ENCODE measurements around the gene GABPB1.

GABPB1 gene

GRCh38 chr15:50345298-50345697, 9.7 kb downstream of the GABPB1 start:
- no peak for DNase-seq (ENCODE audit: extremely low read depth in 1 of 2, low read depth in 1 of 2)

GRCh38 chr15:50344006-50344464, 11.0 kb downstream of the GABPB1 start:
- no peak for DNase-seq (ENCODE audit: extremely low read depth in 1 of 2, low read depth in 1 of 2)

GRCh38 chr15:50341616-50342136, 13.3 kb downstream of the GABPB1 start:
- DNase-seq (ENCODE audit: extremely low read depth in 1 of 2, low read depth in 1 of 2), result no peak

GRCh38 chr15:50340416-50340815, 14.6 kb downstream of the GABPB1 start:
- no peak for DNase-seq (ENCODE audit: extremely low read depth in 1 of 2, low read depth in 1 of 2)

GRCh38 chr15:50339717-50340116, 15.3 kb downstream of the GABPB1 start:
- no peak for DNase-seq (ENCODE audit: extremely low read depth in 1 of 2, low read depth in 1 of 2)

- DNase-seq (ENCODE audit: extremely low read depth in 1 of 2, low read depth in 1 of 2), result no peak
Measured at GRCh38 chr15:50335251-50335650, 19.7 kb downstream of the GABPB1 start.

GRCh38 chr15:50333229-50333628, 21.8 kb downstream of the GABPB1 start:
- DNase-seq (ENCODE audit: extremely low read depth in 1 of 2, low read depth in 1 of 2), result no peak

- no peak for DNase-seq (ENCODE audit: extremely low read depth in 1 of 2, low read depth in 1 of 2)
Measured at GRCh38 chr15:50330921-50331320, 24.1 kb downstream of the GABPB1 start.

GRCh38 chr15:50328116-50328515, 26.9 kb downstream of the GABPB1 start:
- no peak for DNase-seq (ENCODE audit: extremely low read depth in 1 of 2, low read depth in 1 of 2)

GRCh38 chr15:50321680-50322210, 33.3 kb downstream of the GABPB1 start:
- no peak for DNase-seq (ENCODE audit: extremely low read depth in 1 of 2, low read depth in 1 of 2)

GRCh38 chr15:50320504-50320903, 34.5 kb downstream of the GABPB1 start:
- no peak for DNase-seq (ENCODE audit: extremely low read depth in 1 of 2, low read depth in 1 of 2)

- DNase-seq (ENCODE audit: extremely low read depth in 1 of 2, low read depth in 1 of 2), result no peak
Measured at GRCh38 chr15:50318697-50319096, 36.3 kb downstream of the GABPB1 start.

GRCh38 chr15:50315814-50316630, 39.0 kb downstream of the GABPB1 start:
- no peak for DNase-seq (ENCODE audit: extremely low read depth in 1 of 2, low read depth in 1 of 2)

- no peak for DNase-seq (ENCODE audit: extremely low read depth in 1 of 2, low read depth in 1 of 2)
Measured at GRCh38 chr15:50312636-50313035, 42.4 kb downstream of the GABPB1 start.

- DNase-seq (ENCODE audit: extremely low read depth in 1 of 2, low read depth in 1 of 2), result no peak
Measured at GRCh38 chr15:50307799-50308198, 47.2 kb downstream of the GABPB1 start.

- DNase-seq (ENCODE audit: extremely low read depth in 1 of 2, low read depth in 1 of 2), result no peak
Measured at GRCh38 chr15:50304836-50305235, 50.2 kb downstream of the GABPB1 start.

GRCh38 chr15:50302581-50302980, 52.4 kb downstream of the GABPB1 start:
- DNase-seq (ENCODE audit: extremely low read depth in 1 of 2, low read depth in 1 of 2), result no peak

GRCh38 chr15:50298340-50298739, 56.7 kb downstream of the GABPB1 start:
- DNase-seq (ENCODE audit: extremely low read depth in 1 of 2, low read depth in 1 of 2), result no peak

GRCh38 chr15:50295966-50296365, 59.0 kb downstream of the GABPB1 start:
- DNase-seq (ENCODE audit: extremely low read depth in 1 of 2, low read depth in 1 of 2), result no peak

GRCh38 chr15:50289749-50290148, 65.2 kb downstream of the GABPB1 start:
- no peak for DNase-seq (ENCODE audit: extremely low read depth in 1 of 2, low read depth in 1 of 2)

GRCh38 chr15:50287324-50288116, 67.5 kb downstream of the GABPB1 start:
- DNase-seq (ENCODE audit: extremely low read depth in 1 of 2, low read depth in 1 of 2), result no peak

All from stimulated activated CD8-positive, alpha-beta memory T cell treated with anti-CD3 and anti-CD28 coated beads, Interleukin-7, amount 100 ng/mL, for 48 hours (primary cell).